GM21423 (cell line): ENCODE data around the gene CAST.
"Not testable (repeated sequence)": the region's sequence is repeated elsewhere in the genome, so short reads cannot be mapped to it uniquely, and the experiment has no call there.

Experiments
- ATAC-seq: cut with Tn5 transposase; IDR thresholded peaks from one replicate; pipeline ENCODE4 v1.9.1; 2021; ENCODE audit warnings: mild to moderate bottlenecking, moderate library complexity; ENCODE audit not compliant: unreplicated experiment

Gene CAST

GRCh38 chr5:96661855-96662724, at the start of gene CAST:
Gene CAST, plus strand, starts transcription at chr5:96662376. Its CDS starts 47 bp downstream, at chr5:96662423.
- ATAC-seq: peak; percentile 61

- no peak for ATAC-seq
These were observed 48.0 kb upstream of the CAST start for GRCh38 chr5:96614110-96614691.

GRCh38 chr5:96615223-96615622, 47.0 kb upstream of the CAST start:
- no peak for ATAC-seq

- ATAC-seq: no peak
These were observed 45.4 kb upstream of the CAST start for GRCh38 chr5:96616801-96617200.

- not testable (repeated sequence) for ATAC-seq
These were observed 43.7 kb upstream of the CAST start for GRCh38 chr5:96618311-96619016.

- no peak for ATAC-seq
These were observed 42.2 kb upstream of the CAST start for GRCh38 chr5:96619946-96620345.

GRCh38 chr5:96624596-96624995, 37.6 kb upstream of the CAST start:
- no peak for ATAC-seq

GRCh38 chr5:96625365-96625764, 36.8 kb upstream of the CAST start:
- no peak for ATAC-seq

- ATAC-seq: no peak
These were observed 35.2 kb upstream of the CAST start for GRCh38 chr5:96626956-96627355.

- ATAC-seq: no peak
These were observed 34.3 kb upstream of the CAST start for GRCh38 chr5:96627792-96628398.

- no peak for ATAC-seq
These were observed 33.8 kb upstream of the CAST start for GRCh38 chr5:96628406-96628805.

GRCh38 chr5:96629774-96630173, 32.4 kb upstream of the CAST start:
- no peak for ATAC-seq

- no peak for ATAC-seq
These were observed 28.4 kb upstream of the CAST start for GRCh38 chr5:96633820-96634219.

- no peak for ATAC-seq
These were observed 27.3 kb upstream of the CAST start for GRCh38 chr5:96634881-96635280.

GRCh38 chr5:96636046-96636445, 26.1 kb upstream of the CAST start:
- ATAC-seq: no peak

GRCh38 chr5:96636594-96636993, 25.6 kb upstream of the CAST start:
- ATAC-seq: no peak

GRCh38 chr5:96637196-96637595, 25.0 kb upstream of the CAST start:
- ATAC-seq: no peak

GRCh38 chr5:96638561-96638960, 23.6 kb upstream of the CAST start:
- ATAC-seq: no peak

GRCh38 chr5:96640696-96641095, 21.5 kb upstream of the CAST start:
- no peak for ATAC-seq

- no peak for ATAC-seq
These were observed 20.6 kb upstream of the CAST start for GRCh38 chr5:96641368-96642280.
